ENCODE results near the gene MGRN1.

The MGRN1 gene

DNA sequence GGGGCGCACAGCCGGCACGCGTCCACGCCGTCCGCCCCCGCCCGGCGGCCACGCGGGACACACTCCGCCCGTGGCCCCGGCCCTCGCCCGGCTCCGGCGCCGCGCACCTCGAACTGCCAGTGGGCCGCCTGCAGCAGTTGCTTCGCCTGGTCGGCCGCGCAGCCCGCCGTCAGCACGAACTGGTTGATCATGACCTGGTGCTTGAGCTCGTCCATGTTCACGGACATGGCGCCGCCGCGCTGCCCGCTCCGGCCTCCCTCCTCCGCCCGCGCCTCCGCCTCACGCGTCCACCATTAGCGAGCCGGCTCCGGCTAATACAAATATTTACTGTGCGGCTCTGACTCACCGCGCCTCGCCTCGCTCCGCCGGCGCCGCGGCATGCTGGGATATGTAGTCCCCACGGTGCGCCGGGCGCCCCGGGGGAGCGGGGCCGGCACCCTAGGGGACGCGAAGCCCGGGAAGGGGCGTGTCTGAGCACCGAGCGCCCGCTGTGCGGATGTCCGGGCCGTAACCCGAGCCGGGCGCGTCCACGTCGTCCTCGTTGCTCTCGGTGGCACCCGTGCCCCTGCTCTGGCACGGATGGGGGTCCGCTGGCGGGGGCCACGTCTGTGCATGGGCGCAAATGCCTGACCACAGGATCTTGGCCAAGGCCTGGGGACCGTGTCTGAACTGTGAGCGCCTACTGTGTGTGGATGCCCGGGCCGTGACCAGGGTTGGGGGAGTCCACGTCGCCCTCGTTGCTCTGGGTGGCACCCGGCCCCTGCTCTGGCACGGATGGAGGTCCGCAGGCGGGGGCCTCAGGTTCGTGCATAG, 9.8 kb upstream of the MGRN1 start, which contains the start of gene UBALD1 (continued):
- TF ChIP-seq ZNF518A (tag by site-specific recombination; conservative IDR thresholded peaks at IDR 0.05; ENCODE audit: low read depth): no peak
- no peak for TF ChIP-seq SCRT1 (tag by site-specific recombination; IDR thresholded peaks at IDR 0.05; ENCODE audit: borderline replicate concordance)
- peak; percentile 34; the same call in 1 of the 2 replicates for TF ChIP-seq EGR2 (tag by site-specific recombination; IDR thresholded peaks at IDR 0.05; ENCODE audit: low read depth)
- TF ChIP-seq ZNF302 (tag by site-specific recombination; IDR thresholded peaks at IDR 0.05; ENCODE audit: low read depth): no peak
- TF ChIP-seq ZNF621 (tag by site-specific recombination; IDR thresholded peaks at IDR 0.05): no peak
- peak; percentile 64 for TF ChIP-seq KLF17 (tag by site-specific recombination; IDR thresholded peaks at IDR 0.05)
- TF ChIP-seq ZNF548 (tag by site-specific recombination; IDR thresholded peaks at IDR 0.05): no peak
- TF ChIP-seq ZNF596 (tag by site-specific recombination; IDR thresholded peaks at IDR 0.05): no peak
- TF ChIP-seq KLF16 (tag by site-specific recombination; IDR thresholded peaks at IDR 0.05): 0 out of 2 replicates have a peak, but pooled peaks have one; percentile 17
- TF ChIP-seq ZNF629 (tag by site-specific recombination; IDR thresholded peaks at IDR 0.05): peak; percentile 76
- no peak for TF ChIP-seq ZNF510 (tag by site-specific recombination; IDR thresholded peaks at IDR 0.05; ENCODE audit: insufficient replicate concordance)
- TF ChIP-seq OSR2 (tag by site-specific recombination; IDR thresholded peaks at IDR 0.05): peak; percentile 32; the same call in 1 of the 2 replicates
- TF ChIP-seq KLF9 (tag by site-specific recombination; IDR thresholded peaks at IDR 0.05; ENCODE audit: low read depth): peak; percentile 91
- TF ChIP-seq, protein P1, sequence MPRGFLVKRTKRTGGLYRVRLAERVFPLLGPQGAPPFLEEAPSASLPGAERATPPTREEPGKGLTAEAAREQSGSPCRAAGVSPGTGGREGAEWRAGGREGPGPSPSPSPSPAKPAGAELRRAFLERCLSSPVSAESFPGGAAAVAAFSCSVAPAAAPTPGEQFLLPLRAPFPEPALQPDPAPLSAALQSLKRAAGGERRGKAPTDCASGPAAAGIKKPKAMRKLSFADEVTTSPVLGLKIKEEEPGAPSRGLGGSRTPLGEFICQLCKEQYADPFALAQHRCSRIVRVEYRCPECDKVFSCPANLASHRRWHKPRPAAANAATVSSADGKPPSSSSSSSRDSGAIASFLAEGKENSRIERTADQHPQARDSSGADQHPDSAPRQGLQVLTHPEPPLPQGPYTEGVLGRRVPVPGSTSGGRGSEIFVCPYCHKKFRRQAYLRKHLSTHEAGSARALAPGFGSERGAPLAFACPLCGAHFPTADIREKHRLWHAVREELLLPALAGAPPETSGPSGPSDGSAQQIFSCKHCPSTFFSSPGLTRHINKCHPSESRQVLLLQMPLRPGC (tag by site-specific recombination; IDR thresholded peaks at IDR 0.05): 0 out of 2 replicates have a peak, but pooled peaks have one; percentile 49
- no peak for TF ChIP-seq ZNF768 (tag by site-specific recombination; IDR thresholded peaks at IDR 0.05)
- no peak for TF ChIP-seq ZSCAN5A (tag by site-specific recombination; IDR thresholded peaks at IDR 0.05)
- TF ChIP-seq YY2 (tag by site-specific recombination; IDR thresholded peaks at IDR 0.05): peak; percentile 88
- TF ChIP-seq ZSCAN23 (tag by site-specific recombination; IDR thresholded peaks at IDR 0.05): no peak
- TF ChIP-seq HOXD13 (CRISPR knock-in tag; IDR thresholded peaks at IDR 0.05; ENCODE audit: borderline replicate concordance): no peak
- TF ChIP-seq ZNF404 (tag by site-specific recombination; IDR thresholded peaks at IDR 0.05): no peak
- TF ChIP-seq, protein P2, sequence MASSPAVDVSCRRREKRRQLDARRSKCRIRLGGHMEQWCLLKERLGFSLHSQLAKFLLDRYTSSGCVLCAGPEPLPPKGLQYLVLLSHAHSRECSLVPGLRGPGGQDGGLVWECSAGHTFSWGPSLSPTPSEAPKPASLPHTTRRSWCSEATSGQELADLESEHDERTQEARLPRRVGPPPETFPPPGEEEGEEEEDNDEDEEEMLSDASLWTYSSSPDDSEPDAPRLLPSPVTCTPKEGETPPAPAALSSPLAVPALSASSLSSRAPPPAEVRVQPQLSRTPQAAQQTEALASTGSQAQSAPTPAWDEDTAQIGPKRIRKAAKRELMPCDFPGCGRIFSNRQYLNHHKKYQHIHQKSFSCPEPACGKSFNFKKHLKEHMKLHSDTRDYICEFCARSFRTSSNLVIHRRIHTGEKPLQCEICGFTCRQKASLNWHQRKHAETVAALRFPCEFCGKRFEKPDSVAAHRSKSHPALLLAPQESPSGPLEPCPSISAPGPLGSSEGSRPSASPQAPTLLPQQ (tag by site-specific recombination; IDR thresholded peaks at IDR 0.05): peak; percentile 37; the same call in 1 of the 2 replicates
- no peak; the same call in 1 of the 2 replicates for TF ChIP-seq ZNF146 (tag by site-specific recombination; IDR thresholded peaks at IDR 0.05)
- no peak for TF ChIP-seq ZNF426 (tag by site-specific recombination; IDR thresholded peaks at IDR 0.05)
- TF ChIP-seq, protein P3, sequence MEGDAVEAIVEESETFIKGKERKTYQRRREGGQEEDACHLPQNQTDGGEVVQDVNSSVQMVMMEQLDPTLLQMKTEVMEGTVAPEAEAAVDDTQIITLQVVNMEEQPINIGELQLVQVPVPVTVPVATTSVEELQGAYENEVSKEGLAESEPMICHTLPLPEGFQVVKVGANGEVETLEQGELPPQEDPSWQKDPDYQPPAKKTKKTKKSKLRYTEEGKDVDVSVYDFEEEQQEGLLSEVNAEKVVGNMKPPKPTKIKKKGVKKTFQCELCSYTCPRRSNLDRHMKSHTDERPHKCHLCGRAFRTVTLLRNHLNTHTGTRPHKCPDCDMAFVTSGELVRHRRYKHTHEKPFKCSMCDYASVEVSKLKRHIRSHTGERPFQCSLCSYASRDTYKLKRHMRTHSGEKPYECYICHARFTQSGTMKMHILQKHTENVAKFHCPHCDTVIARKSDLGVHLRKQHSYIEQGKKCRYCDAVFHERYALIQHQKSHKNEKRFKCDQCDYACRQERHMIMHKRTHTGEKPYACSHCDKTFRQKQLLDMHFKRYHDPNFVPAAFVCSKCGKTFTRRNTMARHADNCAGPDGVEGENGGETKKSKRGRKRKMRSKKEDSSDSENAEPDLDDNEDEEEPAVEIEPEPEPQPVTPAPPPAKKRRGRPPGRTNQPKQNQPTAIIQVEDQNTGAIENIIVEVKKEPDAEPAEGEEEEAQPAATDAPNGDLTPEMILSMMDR (tag by site-specific recombination; IDR thresholded peaks at IDR 0.05): peak; percentile 27; the same call in 1 of the 2 replicates
- TF ChIP-seq, protein P4, sequence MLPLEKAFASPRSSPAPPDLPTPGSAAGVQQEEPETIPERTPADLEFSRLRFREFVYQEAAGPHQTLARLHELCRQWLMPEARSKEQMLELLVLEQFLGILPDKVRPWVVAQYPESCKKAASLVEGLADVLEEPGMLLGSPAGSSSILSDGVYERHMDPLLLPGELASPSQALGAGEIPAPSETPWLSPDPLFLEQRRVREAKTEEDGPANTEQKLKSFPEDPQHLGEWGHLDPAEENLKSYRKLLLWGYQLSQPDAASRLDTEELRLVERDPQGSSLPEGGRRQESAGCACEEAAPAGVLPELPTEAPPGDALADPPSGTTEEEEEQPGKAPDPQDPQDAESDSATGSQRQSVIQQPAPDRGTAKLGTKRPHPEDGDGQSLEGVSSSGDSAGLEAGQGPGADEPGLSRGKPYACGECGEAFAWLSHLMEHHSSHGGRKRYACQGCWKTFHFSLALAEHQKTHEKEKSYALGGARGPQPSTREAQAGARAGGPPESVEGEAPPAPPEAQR (tag by site-specific recombination; IDR thresholded peaks at IDR 0.05): no peak
